GM18517 (cell line): ENCODE measurements around the gene SLC36A2.
"Not testable (repeated sequence)": the region's sequence is repeated elsewhere in the genome, so short reads cannot be mapped to it uniquely, and the experiment has no call there.

Experiments used
- ATAC-seq: cut with Tn5 transposase; IDR thresholded peaks from one replicate; pipeline ENCODE4 v1.9.1; 2021; ENCODE audit warnings: mild to moderate bottlenecking, moderate library complexity; ENCODE audit not compliant: unreplicated experiment

Gene SLC36A2

GRCh38 chr5:151347369-151347768 is at the start of gene SLC36A2:
SLC36A2 (minus strand) TSS chr5:151347559; CDS start chr5:151347460, 99 bp downstream.
- ATAC-seq: no peak

GRCh38 chr5:151388960-151389359 is 41.6 kb upstream of the SLC36A2 start:
- no peak for ATAC-seq

GRCh38 chr5:151384106-151384505 is 36.7 kb upstream of the SLC36A2 start:
- no peak for ATAC-seq

GRCh38 chr5:151383011-151383410 is 35.7 kb upstream of the SLC36A2 start:
- ATAC-seq: no peak

GRCh38 chr5:151382576-151382975 is 35.2 kb upstream of the SLC36A2 start:
- no peak for ATAC-seq

GRCh38 chr5:151381899-151382298 is 34.5 kb upstream of the SLC36A2 start:
- ATAC-seq: no peak

GRCh38 chr5:151378616-151379015 is 31.3 kb upstream of the SLC36A2 start:
- ATAC-seq: no peak

- ATAC-seq: no peak
Measured at GRCh38 chr5:151374539-151374938, 27.2 kb upstream of the SLC36A2 start.

GRCh38 chr5:151367038-151367437 is 19.7 kb upstream of the SLC36A2 start:
- not testable (repeated sequence) for ATAC-seq

GRCh38 chr5:151363673-151364072 is 16.3 kb upstream of the SLC36A2 start:
- no peak for ATAC-seq

- no peak for ATAC-seq
Measured at GRCh38 chr5:151362970-151363369, 15.6 kb upstream of the SLC36A2 start.

- no peak for ATAC-seq
Measured at GRCh38 chr5:151359391-151359790, 12.0 kb upstream of the SLC36A2 start.

- ATAC-seq: no peak
Measured at GRCh38 chr5:151357792-151358191, 10.4 kb upstream of the SLC36A2 start.

- no peak for ATAC-seq
Measured at GRCh38 chr5:151357097-151357496, 9.7 kb upstream of the SLC36A2 start.

GRCh38 chr5:151351671-151352070 is 4.3 kb upstream of the SLC36A2 start:
- ATAC-seq: no peak

GRCh38 chr5:151348789-151349188 is 1.4 kb upstream of the SLC36A2 start:
- no peak for ATAC-seq

- no peak for ATAC-seq
Measured at GRCh38 chr5:151345808-151346478, 1.4 kb downstream of the SLC36A2 start.

GRCh38 chr5:151345187-151345807 is 2.1 kb downstream of the SLC36A2 start:
- no peak for ATAC-seq

GRCh38 chr5:151344088-151344487 is 3.3 kb downstream of the SLC36A2 start:
- ATAC-seq: no peak

GRCh38 chr5:151340004-151340403 is 7.4 kb downstream of the SLC36A2 start:
- ATAC-seq: no peak

- ATAC-seq: no peak
Measured at GRCh38 chr5:151338734-151339133, 8.6 kb downstream of the SLC36A2 start.

- ATAC-seq: no peak
Measured at GRCh38 chr5:151332857-151333256, 14.5 kb downstream of the SLC36A2 start.

- ATAC-seq: no peak
Measured at GRCh38 chr5:151328734-151329133, 18.6 kb downstream of the SLC36A2 start.
